H1 (cell line): ENCODE results near the gene MARK1. TPM values are rescaled to one million over a fixed set of nuclear protein-coding genes. Genes with fewer than 3 reads are reported as not detected.

Experiments used
- CTCF ChIA-PET: fragments of 300-600 bp; sonication (Branson Sonifier 250); formaldehyde crosslinking; loops from one replicate; lab custom pipeline; 2021; ENCODE audit not compliant: partially characterized antibody; lab: Charles Lee
- POLR2A ChIA-PET: fragments of 300-600 bp; sonication (Branson Sonifier 250); formaldehyde crosslinking; loops from one replicate; lab custom pipeline; 2021; ENCODE audit warnings: inconsistent platforms; ENCODE audit not compliant: partially characterized antibody; lab: Charles Lee
- DNase-seq, 2 experiments: peaks; one replicate each; pipeline versions ENCODE4 v3.0.0 to v3.0.0-alpha.2; 2010 to 2022; ENCODE audit warnings: low spot score in 2 of 2, low read depth in 1 of 2, mixed read lengths in 1 of 2
- FAIRE-seq: peaks from 2 replicates; lab custom pipeline; 2011; peaks lifted over from hg19 to GRCh38; lab: Jason Lieb, UNC
- H2AFZ ChIP-seq: 2 replicates; pipeline ENCODE4 v1.8.1; 2012; ENCODE audit warnings: low read length, inconsistent platforms
- H2AK5ac ChIP-seq: 2 replicates; pipeline ENCODE4 v1.6.1; 2013; ENCODE audit warnings: low read depth, low read length
- H2BK120ac ChIP-seq: replicated peaks from 2 replicates; pipeline ENCODE3; 2013; ENCODE audit warnings: low read depth, low read length, inconsistent platforms
- H2BK12ac ChIP-seq: 2 replicates; pipeline ENCODE4 v1.6.1; 2013; ENCODE audit warnings: low read depth, low read length
- H2BK15ac ChIP-seq: 2 replicates; pipeline ENCODE4 v1.6.1; 2013; ENCODE audit warnings: low read length
- H2BK20ac ChIP-seq: 2 replicates; pipeline ENCODE4 v1.6.1; 2013; ENCODE audit warnings: low read length
- H2BK5ac ChIP-seq: 2 replicates; pipeline ENCODE4 v1.6.1; 2013; ENCODE audit warnings: low read depth, low read length
- H3K14ac ChIP-seq: 2 replicates; pipeline ENCODE4 v1.6.1; 2013; ENCODE audit warnings: inconsistent platforms; ENCODE audit not compliant: insufficient read length
- H3K18ac ChIP-seq: 2 replicates; pipeline ENCODE4 v1.6.1; 2013; ENCODE audit warnings: low read length; ENCODE audit errors: extremely low read depth
- H3K23ac ChIP-seq: 2 replicates; pipeline ENCODE4 v1.6.1; 2013; ENCODE audit warnings: inconsistent platforms; ENCODE audit not compliant: insufficient read length
- H3K23me2 ChIP-seq: 2 replicates; pipeline ENCODE4 v1.6.1; 2013; ENCODE audit warnings: low read depth, low read length
- H3K27ac ChIP-seq: 2 replicates; pipeline ENCODE4 v1.6.1; 2011; ENCODE audit warnings: low read depth, low read length, inconsistent platforms
- H3K27me3 ChIP-seq, 4 experiments: replicated peaks in 1 of 4; 1 replicate in 1 of 4; 2 replicates in 3 of 4; pipeline versions ENCODE4 v1.6.1 to v1.8.1; 2011 to 2013; ENCODE audit warnings: low read length in 3 of 4, mild to moderate bottlenecking in 3 of 4, inconsistent platforms in 2 of 4, mixed read lengths in 2 of 4, moderate library complexity in 1 of 4; ENCODE audit not compliant: control insufficient read depth in 3 of 4, insufficient read depth in 3 of 4; ENCODE audit errors: extremely low read depth in 1 of 4
- H3K36me3 ChIP-seq, 4 experiments: 2 replicates each; pipeline versions ENCODE4 v1.6.1 to v1.8.1; 2011 to 2013; ENCODE audit warnings: mild to moderate bottlenecking in 4 of 4, low read length in 3 of 4, moderate library complexity in 2 of 4, control low read depth in 1 of 4, inconsistent platforms in 1 of 4; ENCODE audit not compliant: insufficient read depth in 4 of 4, control insufficient read depth in 2 of 4
- H3K4ac ChIP-seq: replicated peaks from 2 replicates; pipeline ENCODE3; 2013; ENCODE audit warnings: low read length, low read depth, mixed read lengths, inconsistent platforms; ENCODE audit not compliant: insufficient read length
- H3K4me1 ChIP-seq, 4 experiments: replicated peaks in 1 of 4; 1 replicate in 1 of 4; 2 replicates in 3 of 4; pipeline versions ENCODE4 v1.6.1 to v1.8.1; 2011 to 2013; ENCODE audit warnings: low read length in 3 of 4, inconsistent platforms in 2 of 4, mixed read lengths in 1 of 4; ENCODE audit not compliant: insufficient read depth in 4 of 4, control insufficient read depth in 3 of 4
- H3K4me2 ChIP-seq, 2 experiments: 2 replicates each; pipeline versions ENCODE4 v1.6.1 to v1.8.1; 2011 to 2013; ENCODE audit warnings: low read depth in 2 of 2, low read length in 2 of 2, control low read depth in 1 of 2, inconsistent platforms in 1 of 2, mild to moderate bottlenecking in 1 of 2; ENCODE audit not compliant: insufficient read depth in 1 of 2
- H3K4me3 ChIP-seq, 4 experiments: fragments of 200-600, 300-600 bp in 1 of 4; sonication (generic), shearing (Covaris generic), sonication (Bioruptor Twin) in 1 of 4; 2 replicates each; pipeline versions ENCODE4 v1.5.1 to v1.8.1; 2011 to 2016; ENCODE audit warnings: low read length in 4 of 4, low read depth in 3 of 4, control low read depth in 2 of 4, inconsistent platforms in 2 of 4, mild to moderate bottlenecking in 2 of 4, mixed read lengths in 1 of 4, moderate library complexity in 1 of 4; ENCODE audit not compliant: insufficient read depth in 2 of 4; ENCODE audit errors: extremely low read depth in 1 of 4
- H3K56ac ChIP-seq: replicated peaks from 2 replicates; pipeline ENCODE3; 2013; ENCODE audit warnings: low read depth, mild to moderate bottlenecking, mixed read lengths, low read length, inconsistent platforms; ENCODE audit not compliant: insufficient read length
- H3K79me1 ChIP-seq: 2 replicates; pipeline ENCODE4 v1.6.1; 2013; ENCODE audit warnings: low read depth, low read length, control low read depth
- H3K79me2 ChIP-seq, 2 experiments: 2 replicates each; pipeline versions ENCODE4 v1.6.1 to v1.8.1; 2012 to 2013; ENCODE audit warnings: low read length in 2 of 2, mild to moderate bottlenecking in 2 of 2, inconsistent platforms in 1 of 2; ENCODE audit not compliant: insufficient read depth in 2 of 2, control insufficient read depth in 1 of 2
- H3K9ac ChIP-seq, 4 experiments: replicated peaks in 1 of 4; 1 replicate in 1 of 4; 2 replicates in 3 of 4; pipeline versions ENCODE4 v1.6.1 to v1.8.1; 2011 to 2013; ENCODE audit warnings: low read depth in 3 of 4, low read length in 3 of 4, control low read depth in 2 of 4, mild to moderate bottlenecking in 2 of 4, moderate library complexity in 2 of 4, inconsistent platforms in 1 of 4; ENCODE audit errors: extremely low read depth in 1 of 4
- H3K9me3 ChIP-seq, 2 experiments: 2 replicates each; pipeline versions ENCODE4 v1.6.1 to v1.8.1; 2012 to 2013; ENCODE audit warnings: mild to moderate bottlenecking in 2 of 2, moderate library complexity in 2 of 2, control low read depth in 1 of 2, inconsistent platforms in 1 of 2, low read depth in 1 of 2, low read length in 1 of 2, mixed read lengths in 1 of 2; ENCODE audit not compliant: insufficient read depth in 2 of 2
- H4K20me1 ChIP-seq, 2 experiments: replicated peaks in 1 of 2; 2 replicates each; pipeline versions ENCODE3 to v1.8.1; 2011 to 2013; ENCODE audit warnings: inconsistent platforms in 2 of 2, low read length in 2 of 2, mild to moderate bottlenecking in 1 of 2; ENCODE audit not compliant: insufficient read depth in 2 of 2, control insufficient read depth in 1 of 2
- H4K5ac ChIP-seq: 2 replicates; pipeline ENCODE4 v1.6.1; 2013; ENCODE audit warnings: low read length, low read depth, mixed read lengths, inconsistent platforms; ENCODE audit not compliant: insufficient read length
- H4K8ac ChIP-seq: 2 replicates; pipeline ENCODE4 v1.8.0; 2013; ENCODE audit warnings: mild to moderate bottlenecking, moderate library complexity, low read length, inconsistent platforms; ENCODE audit not compliant: insufficient read depth; ENCODE audit errors: extremely low read depth
- H4K91ac ChIP-seq: replicated peaks from 2 replicates; pipeline ENCODE3; 2013; ENCODE audit warnings: low read length, mixed read lengths, inconsistent platforms; ENCODE audit not compliant: insufficient read length
- CHD2 ChIP-seq: IDR thresholded peaks from 2 replicates; pipeline ENCODE4 v1.6.1; 2012; ENCODE audit warnings: low read length, improper control_type of control experiment
- HDAC6 ChIP-seq: IDR thresholded peaks from one replicate; pipeline ENCODE4 v1.7.1; 2012; ENCODE audit warnings: low read depth, mild to moderate bottlenecking, inconsistent platforms, low read length, moderate library complexity
- WGBS, 2 experiments: shearing (Covaris generic) in 1 of 2; methylation state at CpG; one replicate each; pipeline versions ENCODE4 v1.1.6 to v1.1.7; 2013 to 2015; ENCODE audit warnings: low lambda C conversion rate in 2 of 2, mixed read lengths in 2 of 2, inconsistent platforms in 1 of 2, low coverage in 1 of 2, missing lambda C conversion rate in 1 of 2; ENCODE audit not compliant: insufficient replicate concordance in 2 of 2, insufficient coverage in 1 of 2, insufficient read length in 1 of 2; ENCODE audit errors: extremely low coverage in 1 of 2, missing lambda C conversion rate in 1 of 2; 5-methylcytosine and 5-hydroxymethylcytosine counted together
- polyA plus RNA-seq, 7 experiments: library from polyadenylated mRNA; depleted of rRNA in 3 of 7; stranded (reverse) in 5 of 7; unstranded in 2 of 7; fragments of >200 nt in 5 of 7; fragments of 200-250 nt in 2 of 7; gene quantifications; 1 replicate in 5 of 7; 2 replicates in 1 of 7; 4 replicates in 1 of 7; pipeline versions ENCODE4 v1.2.1 to v1.2.3, GENCODE V29; 2011 to 2013; ENCODE audit warnings: missing spikeins in 2 of 7, mixed read lengths in 2 of 7
- total RNA-seq: library from RNA; stranded (reverse); fragmentation: NEBNext Ultra II Directional; extraction: Animal tissue kit (Norgen Biotek cat#: 25700); gene quantifications from 2 replicates; pipeline ENCODE4 v1.2.1, GENCODE V29; 2021

The MARK1 gene
- total and polyA plus RNA-seq, 2 of the 8 experiments (the other 6 are each of a cell fraction or from before 2014, with no cell fraction given) = 5.5 to 20.5 TPM

GRCh38 chr1:220579317-220579716 is 51.4 kb downstream of the MARK1 start:
- Histone ChIP-seq H3K4ac (no peak overlapping the region), H3K79me2 (peaks cover 0 to 26% of the 10 kb centered on the region in 2 experiments; a peak in 3 of 4 replicates), H2AK5ac (no peak overlapping the region), H2BK20ac (no peak overlapping the region), H3K9me3 (peaks cover 1 to 2% of the 10 kb centered on the region in 2 experiments; a peak in 3 of 4 replicates), H2BK12ac (no peak overlapping the region), H3K79me1 (no peaks in the 10 kb centered on the region; the same call in 1 of the 2 replicates), H3K4me3 (no peak overlapping the region), H3K27me3 (no peaks in the 10 kb centered on the region), H4K20me1 (peaks cover 0 to 2% of the 10 kb centered on the region in 2 experiments), H3K14ac (no peak overlapping the region), H3K4me1 (no peaks in the 10 kb centered on the region), H3K56ac (no peak overlapping the region), H2BK120ac (no peak overlapping the region), H3K36me3 (peaks cover 0 to 3% (median under 1%) of the 10 kb centered on the region in 4 experiments; a peak in 2 of 8 replicates), H3K23ac (no peak overlapping the region), H3K9ac (no peak overlapping the region), H3K18ac (no peak overlapping the region), H4K91ac (no peak overlapping the region), H3K4me2 (no peak overlapping the region), H3K23me2 (no peaks in the 10 kb centered on the region), H2BK5ac (no peak overlapping the region), H4K8ac (no peak overlapping the region), H2BK15ac (no peak overlapping the region), H4K5ac (no peak overlapping the region), H2AFZ (no peak overlapping the region), H3K27ac (no peak overlapping the region)
- CTCF ChIA-PET = no interaction called here
- TF ChIP-seq CHD2 (no peak), HDAC6 (no peak)
- FAIRE-seq (no peak), DNase-seq (no peak)
- POLR2A ChIA-PET = no interaction called here
- 91% methylated on average over 6 of the region's 6 CpGs; no CpG with 5 or more reads in 1 of the 2 experiments for WGBS, 2 experiments
